Glutamatergic neuron (in vitro differentiated cells): ENCODE data around the gene MVD. TPM values are rescaled to one million over a fixed set of nuclear protein-coding genes. Genes with fewer than 3 reads are reported as not detected.
A peak's percentile ranks its signal among the peaks of the same experiment; 100 is the strongest.

Source experiments
- DNase-seq: peaks from one replicate; pipeline ENCODE4 v3.0.0; 2022
- H3K27ac Mint-ChIP-seq: one replicate; pipeline ENCODE4 v1.8.0; 2020; ENCODE audit warnings: mild to moderate bottlenecking, mixed read lengths, inconsistent platforms; ENCODE audit not compliant: unreplicated experiment
- H3K27me3 Mint-ChIP-seq: one replicate; pipeline ENCODE4 v1.8.0; 2020; ENCODE audit warnings: mild to moderate bottlenecking, moderate library complexity, mixed read lengths, inconsistent platforms; ENCODE audit not compliant: unreplicated experiment
- H3K36me3 Mint-ChIP-seq: one replicate; pipeline ENCODE4 v1.8.0; 2020; ENCODE audit warnings: mild to moderate bottlenecking, mixed read lengths, inconsistent platforms; ENCODE audit not compliant: unreplicated experiment
- H3K4me1 Mint-ChIP-seq: one replicate; pipeline ENCODE4 v1.8.0; 2020; ENCODE audit warnings: mild to moderate bottlenecking, low read depth, mixed read lengths, inconsistent platforms; ENCODE audit not compliant: unreplicated experiment
- H3K4me3 Mint-ChIP-seq: one replicate; pipeline ENCODE4 v1.8.0; 2020; ENCODE audit warnings: mild to moderate bottlenecking, mixed read lengths, inconsistent platforms; ENCODE audit not compliant: unreplicated experiment
- H3K9me3 Mint-ChIP-seq: one replicate; pipeline ENCODE4 v1.8.0; 2020; ENCODE audit warnings: mild to moderate bottlenecking, moderate library complexity, mixed read lengths, inconsistent platforms; ENCODE audit not compliant: unreplicated experiment
- CTCF ChIP-seq: fragments of 200-600 bp; sonication (generic); IDR thresholded peaks from one replicate; pipeline ENCODE4 v1.5.0; 2021; ENCODE audit not compliant: partially characterized antibody, unreplicated experiment
- total RNA-seq: library from RNA; stranded (reverse); fragmentation: NEBNext Ultra II Directional; extraction: Animal tissue kit (Norgen Biotek cat#: 25700); gene quantifications from one replicate; pipeline ENCODE4 v1.2.1, GENCODE V29; 2021; ENCODE audit not compliant: unreplicated experiment

MVD gene
- total RNA-seq, 1 donor from 2014 or later = 227 TPM

- Mint-ChIP-seq H3K36me3 (no peaks in the 10 kb centered on the region), H3K27me3 (peaks cover 15% of the 10 kb centered on the region), H3K27ac (no peak overlapping the region), H3K9me3 (peaks cover 4% of the 10 kb centered on the region), H3K4me1 (peaks cover 10% of the 10 kb centered on the region), H3K4me3 (no peak overlapping the region)
- no peak for TF ChIP-seq CTCF
- DNase-seq = no peak
Measured at GRCh38 chr16:88651989-88652761, 10.7 kb downstream of the MVD start.

- Mint-ChIP-seq H3K27me3 (peaks cover 15% of the 10 kb centered on the region), H3K9me3 (peaks cover 4% of the 10 kb centered on the region), H3K4me1 (peaks cover 10% of the 10 kb centered on the region), H3K27ac (no peak overlapping the region), H3K36me3 (no peaks in the 10 kb centered on the region), H3K4me3 (peak overlapping the region; percentile 57)
- TF ChIP-seq CTCF = no peak
- no peak for DNase-seq
Measured at GRCh38 chr16:88651276-88651988, 11.5 kb downstream of the MVD start.

- TF ChIP-seq CTCF = no peak
- Mint-ChIP-seq H3K4me1 (peaks cover 10% of the 10 kb centered on the region), H3K36me3 (no peaks in the 10 kb centered on the region), H3K27ac (no peak within 1 kb of the TSS), H3K27me3 (peaks cover 15% of the 10 kb centered on the region), H3K4me3 (peak within 1 kb of the TSS; percentile 80), H3K9me3 (peaks cover 4% of the 10 kb centered on the region)
- DNase-seq = peak; percentile 57
Measured at GRCh38 chr16:88650749-88651275, 12.1 kb downstream of the MVD start, which contains the start of gene CYBA. CYBA (minus strand) TSS chr16:88651053; CDS start chr16:88651013, 40 bp downstream.

GRCh38 chr16:88649924-88650748 lies 12.8 kb downstream of the MVD start:
- H3K27me3 Mint-ChIP-seq = peaks cover 13% of the 10 kb centered on the region
- TF ChIP-seq CTCF = no peak
- no peak for DNase-seq
- H3K27ac Mint-ChIP-seq = no peak overlapping the region
- H3K4me3 Mint-ChIP-seq = peak overlapping the region; percentile 80
- H3K4me1 Mint-ChIP-seq = peaks cover 10% of the 10 kb centered on the region
- peaks cover 4% of the 10 kb centered on the region for H3K9me3 Mint-ChIP-seq
- H3K36me3 Mint-ChIP-seq = no peaks in the 10 kb centered on the region
